Skin epidermis (tissue), 12 donors: ENCODE measurements around the gene CDK2AP2.
A peak's percentile ranks its signal among the peaks of the same experiment; 100 is the strongest.
"Not testable (repeated sequence)": the region's sequence is repeated elsewhere in the genome, so short reads cannot be mapped to it uniquely, and the experiment has no call there.

Experiments
- H3K27ac ChIP-seq, 21 experiments: fragments of 200-600 bp; sonication (generic) in 11 of 21; one replicate each; pipeline ENCODE4 v1.5.0; 2020; ENCODE audit warnings: mild to moderate bottlenecking in 3 of 21, inconsistent platforms in 2 of 21, moderate library complexity in 2 of 21
- H3K4me3 ChIP-seq, 7 experiments: fragments of 200-600 bp; sonication (generic) in 2 of 7; one replicate each; pipeline ENCODE4 v1.5.0; 2020; ENCODE audit warnings: inconsistent platforms in 2 of 7, mild to moderate bottlenecking in 2 of 7, moderate library complexity in 1 of 7

Gene CDK2AP2

GRCh38 chr11:67493548-67494370, 14.2 kb downstream of the CDK2AP2 start:
- H3K27ac ChIP-seq, result no peak overlapping the region

DNA sequence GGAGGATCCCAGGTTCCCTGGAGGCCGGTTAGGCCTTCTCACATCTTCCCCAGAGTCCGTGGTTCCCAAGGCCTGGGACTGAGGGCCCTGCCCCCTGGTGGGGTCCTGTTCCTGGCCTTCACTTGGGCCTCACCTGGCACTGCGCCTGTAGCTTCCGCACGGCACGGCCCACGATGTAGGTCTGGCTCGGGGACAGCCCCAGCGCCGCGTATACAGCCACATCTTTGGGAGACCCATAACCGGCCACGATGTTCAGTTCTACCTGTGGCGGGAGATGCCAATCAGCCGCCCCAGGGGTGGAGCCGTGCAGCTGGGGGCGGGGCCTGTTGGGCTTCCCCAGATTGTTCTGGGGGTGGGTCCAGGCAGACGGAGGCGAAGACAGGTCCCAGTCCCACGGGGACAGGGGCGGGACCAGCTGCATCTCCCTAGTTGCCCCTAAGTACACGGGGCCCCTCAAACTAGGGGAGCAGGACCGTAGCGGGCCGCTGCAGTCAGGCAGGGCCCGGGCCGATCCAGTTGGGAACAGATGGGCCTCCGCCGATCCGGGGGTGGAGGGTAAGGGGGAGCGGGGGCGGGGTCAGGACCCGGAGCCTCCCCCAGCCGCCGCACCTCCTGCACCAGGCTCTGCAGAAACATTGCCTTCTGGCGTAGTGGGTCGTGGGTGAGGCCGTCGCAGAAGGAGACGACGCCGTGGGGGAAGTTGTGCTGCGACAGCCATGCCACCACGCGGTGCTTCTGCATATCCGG, 15.0 kb downstream of the CDK2AP2 start:
- peak overlapping the region in 1 of 21 experiments; percentile 9 for H3K27ac ChIP-seq

More at GRCh38 chr11:67493548-67494370, 14.2 kb downstream of the CDK2AP2 start:
- H3K4me3 ChIP-seq, result no peak overlapping the region

DNA sequence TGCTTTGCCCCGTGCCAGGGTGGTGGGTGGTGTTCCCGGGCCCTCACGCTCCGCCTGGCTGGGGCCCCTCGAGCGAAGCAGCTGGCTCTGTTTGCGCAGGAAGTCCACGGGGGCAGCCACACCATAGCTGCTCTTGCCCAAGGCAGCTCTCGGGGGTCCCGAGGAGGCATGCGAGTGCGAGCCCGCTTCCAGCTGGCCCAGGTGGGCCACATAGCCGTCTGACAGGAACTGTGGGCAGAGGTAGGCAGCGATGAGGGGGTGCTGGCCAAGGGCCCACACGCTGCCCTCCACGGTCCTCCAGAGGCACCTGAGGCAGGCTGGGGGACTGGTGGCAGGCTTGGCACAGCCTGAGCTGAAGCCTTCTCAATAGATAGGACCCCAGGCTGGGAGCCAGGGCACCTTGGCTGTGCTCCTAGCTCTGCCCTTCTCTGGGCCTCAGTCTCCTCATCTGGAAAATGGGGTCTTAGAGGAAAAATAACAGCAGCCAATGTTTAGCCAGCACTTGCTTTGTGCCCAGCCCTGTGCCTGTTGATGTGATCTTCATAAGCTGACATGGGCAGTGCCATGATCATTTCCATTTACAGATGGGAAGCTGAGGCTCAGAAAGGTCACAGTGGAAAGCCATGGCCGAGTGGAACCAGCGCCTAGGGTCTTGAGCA, 15.8 kb downstream of the CDK2AP2 start:
- Histone ChIP-seq H3K27ac (peak overlapping the region in 2 of 21 experiments; percentile 4 to 9), H3K4me3 (no peak overlapping the region)

More for the DNA sequence above, 15.0 kb downstream of the CDK2AP2 start:
- H3K4me3 ChIP-seq, result no peak overlapping the region

DNA sequence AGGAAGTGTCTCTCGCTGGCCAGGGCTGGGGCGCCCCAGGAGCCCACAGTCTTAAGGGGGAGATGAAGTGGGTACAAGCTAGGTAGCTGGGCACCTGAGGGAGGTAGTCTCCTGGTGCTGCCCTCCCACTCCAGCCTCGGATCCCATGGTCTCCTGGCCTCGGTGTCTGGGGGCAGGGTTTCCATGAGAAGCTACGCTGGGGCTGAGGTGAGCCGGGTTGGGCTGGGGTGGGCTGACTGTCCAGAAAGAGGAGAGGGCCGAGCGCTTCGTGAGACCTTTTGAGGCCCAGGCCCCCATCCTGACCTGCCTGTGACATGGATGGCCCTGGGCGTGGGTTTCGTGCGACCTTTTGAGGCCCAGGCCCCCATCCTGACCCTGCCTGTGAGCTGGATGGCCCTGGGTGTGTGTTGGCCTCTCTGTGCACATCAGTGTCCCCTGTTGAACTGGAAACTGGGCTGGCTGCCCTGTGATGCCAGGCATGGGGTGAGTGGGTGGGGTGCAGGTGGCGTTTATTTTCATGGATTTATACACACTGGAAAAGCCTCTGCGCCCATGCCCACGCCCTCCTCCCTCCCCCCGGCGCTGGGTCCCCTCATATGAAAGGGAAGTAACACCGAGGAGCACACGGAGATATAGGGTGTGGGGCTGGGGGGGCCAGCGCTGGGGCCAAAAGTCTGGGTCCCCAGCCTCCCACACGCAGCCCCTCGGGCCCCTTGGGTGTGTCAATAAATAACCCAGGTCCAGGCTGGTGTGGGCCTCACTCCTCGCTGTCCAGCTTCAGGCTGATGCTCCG, 16.5 kb downstream of the CDK2AP2 start:
- Histone ChIP-seq H3K4me3 (no peak overlapping the region), H3K27ac (peak overlapping the region in 1 of 21 experiments; percentile 4)

GRCh38 chr11:67490727-67491065, 17.3 kb downstream of the CDK2AP2 start:
- Histone ChIP-seq H3K4me3 (no peak overlapping the region), H3K27ac (no peak overlapping the region)

DNA sequence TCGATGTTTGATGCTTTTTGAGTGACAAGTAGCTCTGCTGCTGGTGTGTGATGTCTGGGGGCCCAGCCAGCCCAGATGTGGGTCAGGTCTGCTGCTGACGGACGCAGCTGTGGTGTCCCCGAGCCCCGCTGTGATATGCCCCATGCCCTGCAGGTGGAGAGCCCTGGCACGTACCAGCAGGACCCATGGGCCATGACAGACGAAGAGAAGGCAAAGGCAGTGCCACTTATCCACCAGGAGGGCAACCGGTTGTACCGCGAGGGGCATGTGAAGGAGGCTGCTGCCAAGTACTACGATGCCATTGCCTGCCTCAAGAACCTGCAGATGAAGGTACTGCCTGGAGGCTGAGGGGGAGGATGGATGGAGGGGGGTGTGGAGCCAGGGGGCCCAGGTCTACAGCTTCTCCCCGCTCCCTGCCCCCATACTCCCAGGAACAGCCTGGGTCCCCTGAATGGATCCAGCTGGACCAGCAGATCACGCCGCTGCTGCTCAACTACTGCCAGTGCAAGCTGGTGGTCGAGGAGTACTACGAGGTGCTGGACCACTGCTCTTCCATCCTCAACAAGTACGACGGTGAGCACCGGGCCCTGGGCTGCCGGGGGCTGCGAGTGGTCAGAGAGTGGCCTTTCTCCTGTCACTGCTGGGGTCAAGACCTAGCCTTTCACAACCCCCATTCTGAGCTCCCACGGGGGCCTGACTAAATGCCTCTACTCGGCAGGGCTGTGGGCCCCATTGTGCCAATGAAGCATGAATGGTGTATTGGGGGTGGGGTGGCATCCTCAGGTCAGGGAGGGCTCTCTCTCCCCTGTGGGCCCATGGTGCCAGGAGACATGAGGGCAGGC, 17.9 kb downstream of the CDK2AP2 start:
- Histone ChIP-seq H3K4me3 (no peak overlapping the region), H3K27ac (no peak overlapping the region)

DNA sequence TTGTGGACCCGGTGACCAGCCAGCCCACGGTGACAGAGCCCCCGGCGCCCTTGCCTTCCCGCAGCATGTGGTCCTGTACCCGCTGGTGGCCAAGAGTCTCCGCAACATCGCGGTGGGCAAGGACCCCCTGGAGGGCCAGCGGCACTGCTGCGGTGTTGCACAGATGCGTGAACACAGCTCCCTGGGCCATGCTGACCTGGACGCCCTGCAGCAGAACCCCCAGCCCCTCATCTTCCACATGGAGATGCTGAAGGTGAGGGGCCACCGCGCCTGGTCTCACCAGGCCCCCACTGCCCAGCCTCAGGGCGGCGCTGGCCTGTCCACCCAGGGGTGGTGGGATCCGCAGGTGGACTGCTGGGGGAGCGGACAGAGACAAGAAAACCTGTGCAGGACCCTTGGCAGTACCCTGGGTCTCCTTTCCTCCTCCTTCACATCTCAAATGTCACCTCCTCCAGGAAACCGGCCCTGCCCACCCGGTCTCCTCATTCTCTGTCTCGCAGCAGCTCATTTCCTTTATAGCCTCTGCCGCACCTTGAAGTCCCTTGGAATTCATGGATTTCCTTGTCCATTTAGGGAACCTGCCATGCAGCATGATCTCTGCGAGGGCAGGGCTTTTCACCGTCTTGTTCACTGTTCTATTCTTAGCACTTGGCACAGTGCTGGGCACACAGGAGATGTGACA, 18.6 kb downstream of the CDK2AP2 start:
- Histone ChIP-seq H3K27ac (peak overlapping the region in 1 of 21 experiments; percentile 37), H3K4me3 (no peak overlapping the region)

- Histone ChIP-seq H3K4me3 (no peak overlapping the region), H3K27ac (peak overlapping the region in 9 of 21 experiments; percentile 8 to 96 (median 46))
Observed at GRCh38 chr11:67486481-67487195, 21.3 kb downstream of the CDK2AP2 start.

DNA sequence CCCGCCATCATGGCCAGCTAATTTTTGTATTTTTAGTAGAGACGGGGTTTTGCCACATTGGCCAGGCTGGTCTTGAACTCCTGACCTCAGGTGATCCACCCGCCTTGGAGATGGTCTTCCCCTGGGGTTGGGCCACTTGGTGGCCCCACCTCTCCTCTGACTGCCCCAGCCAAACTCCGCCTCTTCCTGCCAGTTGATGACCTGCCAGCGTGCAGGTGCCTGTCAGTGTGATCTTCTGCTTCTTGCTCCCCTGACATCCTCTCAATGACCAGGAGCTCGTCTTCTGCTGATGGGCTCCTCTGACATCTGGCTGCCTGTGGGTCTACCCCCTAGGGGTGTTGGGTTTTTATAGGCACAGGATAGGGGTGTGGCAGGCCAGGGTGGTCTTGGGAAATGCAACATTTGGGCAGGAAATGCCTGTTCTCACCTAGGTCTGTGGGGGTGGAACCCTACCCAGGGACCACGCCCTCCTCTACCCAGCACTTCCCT, 22.0 kb downstream of the CDK2AP2 start:
- H3K27ac ChIP-seq, result peak overlapping the region in 7 of 21 experiments; percentile 29 to 96 (median 63)
- not testable (repeated sequence) for H3K4me3 ChIP-seq

DNA sequence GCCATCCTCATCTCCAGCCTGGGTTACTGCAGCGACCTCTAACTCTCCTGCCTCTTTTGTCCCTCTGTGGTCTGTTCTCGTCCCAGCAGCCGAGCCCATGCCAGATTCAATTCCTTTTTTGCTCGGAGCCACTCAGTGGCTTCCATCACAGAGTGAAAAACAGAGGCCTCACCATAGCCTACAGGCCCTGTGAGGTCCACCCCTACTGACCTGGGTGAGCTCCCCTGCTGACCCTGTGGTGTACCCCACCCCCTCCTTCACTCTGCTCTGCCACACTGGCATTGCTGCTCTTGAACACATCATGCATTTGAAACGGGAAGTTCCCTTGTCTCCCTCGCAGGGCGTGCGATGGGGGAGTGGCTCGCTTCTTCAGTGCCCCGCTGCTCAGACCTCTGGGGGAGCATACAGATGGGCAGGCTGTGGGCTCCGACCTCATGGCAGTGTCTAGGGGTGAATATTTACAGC, 23.1 kb downstream of the CDK2AP2 start:
- Histone ChIP-seq H3K27ac (peak overlapping the region in 15 of 21 experiments; percentile 13 to 96 (median 84)), H3K4me3 (peak overlapping the region in 2 of 7 experiments; percentile 17 to 49)

GRCh38 chr11:67483831-67484665, 23.9 kb downstream of the CDK2AP2 start:
- peak overlapping the region in 17 of 21 experiments; percentile 9 to 96 (median 84) for H3K27ac ChIP-seq
- H3K4me3 ChIP-seq, result peak overlapping the region; percentile 30 to 50 (median 44)

- peak within 1 kb of the TSS in 20 of 21 experiments; percentile 22 to 96 (median 84) for H3K27ac ChIP-seq
Observed at GRCh38 chr11:67482827-67483798, 24.8 kb downstream of the CDK2AP2 start, which contains the start of gene AIP. TSS of gene AIP (plus strand) at chr11:67483026. CDS start at chr11:67483159, 133 bp downstream.

GRCh38 chr11:67482275-67482826, 25.6 kb downstream of the CDK2AP2 start:
- peak overlapping the region in 20 of 21 experiments; percentile 7 to 96 (median 84) for H3K27ac ChIP-seq
- peak overlapping the region; percentile 30 to 50 (median 44) for H3K4me3 ChIP-seq

More at GRCh38 chr11:67482827-67483798, 24.8 kb downstream of the CDK2AP2 start, which contains the start of gene AIP:
- peak within 1 kb of the TSS; percentile 30 to 50 (median 44) for H3K4me3 ChIP-seq

DNA sequence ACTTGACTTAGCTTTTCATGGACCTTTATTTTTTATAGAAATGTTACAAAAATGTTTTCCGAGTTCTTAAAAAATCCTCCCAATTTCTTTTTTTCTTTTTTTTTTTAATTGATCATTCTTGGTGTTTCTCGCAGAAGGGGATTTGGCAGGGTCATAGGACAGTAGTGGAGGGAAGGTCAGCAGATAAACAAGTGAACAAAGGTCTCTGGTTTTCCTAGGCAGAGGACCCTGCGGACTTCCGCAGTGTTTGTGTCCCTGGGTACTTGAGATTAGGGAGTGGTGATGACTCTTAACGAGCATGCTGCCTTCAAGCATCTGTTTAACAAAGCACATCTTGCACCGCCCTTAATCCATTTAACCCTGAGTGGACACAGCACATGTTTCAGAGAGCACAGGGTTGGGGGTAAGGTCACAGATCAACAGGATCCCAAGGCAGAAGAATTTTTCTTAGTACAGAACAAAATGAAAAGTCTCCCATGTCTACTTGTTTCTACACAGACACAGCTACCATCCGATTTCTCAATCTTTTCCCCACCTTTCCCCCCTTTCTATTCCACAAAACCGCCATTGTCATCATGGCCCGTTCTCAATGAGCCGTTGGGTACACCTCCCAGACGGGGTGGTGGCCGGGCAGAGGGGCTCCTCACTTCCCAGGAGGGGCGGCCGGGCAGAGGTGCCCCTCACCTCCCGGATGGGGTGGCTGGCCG, 30.5 kb downstream of the CDK2AP2 start:
- H3K27ac ChIP-seq, H3K4me3 ChIP-seq: not testable (repeated sequence)
